Prostate gland (tissue), 1 donor: ENCODE measurements around the gene SMAD7.

Experiments
- POLR2A ChIP-seq: fragments of 450-650 bp; IDR thresholded peaks from one replicate; pipeline ENCODE4 v1.6.1; 2016; ENCODE audit warnings: antibody characterized with exemption, mild to moderate bottlenecking
- POLR2AphosphoS5 ChIP-seq: sonication (generic); formaldehyde crosslinking; IDR thresholded peaks from one replicate; pipeline ENCODE4 v1.6.1; 2017; ENCODE audit warnings: antibody characterized with exemption

GRCh38 chr18:48913201-48913600, 37.6 kb downstream of the SMAD7 start:
- TF ChIP-seq POLR2AphosphoS5 (no peak), POLR2A (no peak)
